GM21529 (cell line): ENCODE measurements around the gene ZNF526.
A peak's percentile ranks its signal among the peaks of the same experiment; 100 is the strongest.

Experiments used
- ATAC-seq: cut with Tn5 transposase; IDR thresholded peaks from one replicate; pipeline ENCODE4 v1.9.1; 2021; ENCODE audit not compliant: unreplicated experiment

Gene ZNF526, protein sequence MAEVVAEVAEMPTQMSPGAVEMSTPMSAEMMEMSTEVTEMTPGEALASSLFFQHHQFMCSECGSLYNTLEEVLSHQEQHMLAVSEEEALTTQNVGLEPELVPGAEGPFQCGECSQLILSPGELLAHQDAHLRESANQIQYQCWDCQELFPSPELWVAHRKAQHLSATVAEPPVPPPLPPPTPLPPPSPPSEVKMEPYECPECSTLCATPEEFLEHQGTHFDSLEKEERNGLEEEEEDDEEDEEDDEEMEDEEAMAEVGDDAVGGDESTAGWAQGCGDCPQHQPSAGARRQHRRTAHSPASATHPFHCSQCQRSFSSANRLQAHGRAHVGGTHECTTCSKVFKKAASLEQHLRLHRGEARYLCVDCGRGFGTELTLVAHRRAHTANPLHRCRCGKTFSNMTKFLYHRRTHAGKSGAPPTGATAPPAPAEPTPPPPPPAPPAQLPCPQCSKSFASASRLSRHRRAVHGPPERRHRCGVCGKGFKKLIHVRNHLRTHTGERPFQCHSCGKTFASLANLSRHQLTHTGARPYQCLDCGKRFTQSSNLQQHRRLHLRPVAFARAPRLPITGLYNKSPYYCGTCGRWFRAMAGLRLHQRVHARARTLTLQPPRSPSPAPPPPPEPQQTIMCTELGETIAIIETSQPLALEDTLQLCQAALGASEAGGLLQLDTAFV

DNA sequence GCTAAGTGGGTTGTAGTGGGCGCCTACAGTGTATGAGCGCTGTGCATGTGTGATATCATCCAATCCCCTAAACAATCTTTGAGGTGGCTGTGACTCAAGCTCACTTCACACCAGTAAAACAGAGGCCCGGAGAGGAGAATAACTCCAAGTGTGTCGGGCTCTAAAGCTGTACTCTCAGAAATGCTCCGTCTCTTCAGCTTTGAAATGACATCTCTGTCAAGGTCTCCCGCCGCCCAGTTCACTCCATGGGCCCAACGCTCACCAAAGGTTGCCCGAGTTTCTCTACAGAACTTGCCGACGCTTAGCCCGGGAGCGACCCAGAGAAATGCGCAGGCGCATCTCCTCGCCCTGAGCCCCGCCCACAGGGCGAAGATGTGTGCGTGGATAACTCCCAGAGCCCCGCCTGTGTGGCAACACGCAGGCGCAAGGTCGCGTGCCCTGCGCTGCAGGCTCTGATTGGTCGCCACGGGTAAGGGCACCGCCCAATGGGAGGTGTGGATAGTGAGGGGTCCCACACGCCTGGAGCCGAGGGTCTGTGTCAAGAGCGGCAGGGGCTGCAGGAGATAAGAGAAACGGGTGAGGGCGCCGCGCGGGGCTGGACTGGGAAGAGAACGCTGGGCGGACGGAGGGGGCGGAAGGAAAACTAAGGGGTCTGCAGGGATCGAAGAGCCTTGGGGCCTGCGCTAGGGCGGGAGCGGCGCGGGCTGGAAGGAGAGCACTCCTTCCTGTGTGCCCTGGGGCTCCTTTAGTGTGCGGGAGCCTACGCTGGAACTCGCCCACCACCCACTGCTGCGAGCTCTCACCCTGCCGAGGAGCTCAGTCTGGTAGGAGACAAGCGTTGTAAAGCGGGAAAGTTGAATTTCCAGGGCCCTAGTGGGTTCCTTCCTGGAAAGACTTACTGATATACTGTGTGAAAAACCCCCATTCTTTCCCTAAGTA is at the start of gene ZNF526:
TSS of gene ZNF526 (plus strand) at position 501 of the 939 bp plus-strand sequence. CDS start 4,092 bp downstream, outside the sequence.
- ATAC-seq, result peak; percentile 66

GRCh38 chr19:42170715-42171114 is 49.4 kb upstream of the ZNF526 start:
- ATAC-seq, result no peak

DNA sequence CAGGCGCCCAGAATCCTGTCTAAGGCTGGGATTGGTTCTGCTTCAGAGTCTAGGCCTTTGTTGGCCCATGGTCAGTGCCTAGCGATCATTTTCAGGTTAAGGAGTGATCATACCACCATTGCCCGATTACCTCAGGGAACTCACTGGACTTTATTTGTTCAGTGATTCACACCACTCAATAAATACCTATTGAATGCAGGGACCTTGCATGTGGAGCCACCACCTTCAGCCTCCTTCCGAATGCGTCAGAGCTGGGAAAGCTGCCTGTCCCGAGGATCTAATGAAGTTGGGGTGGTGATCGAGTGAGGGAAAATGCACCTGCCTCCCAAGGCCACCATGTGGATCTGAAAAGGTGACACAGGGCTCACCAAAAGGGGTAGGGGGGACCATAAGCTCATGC is 47.9 kb upstream of the ZNF526 start:
- ATAC-seq, result no peak

- ATAC-seq, result no peak
These were observed 46.4 kb upstream of the ZNF526 start for GRCh38 chr19:42173695-42174094.

GRCh38 chr19:42174188-42174587 is 45.9 kb upstream of the ZNF526 start:
- ATAC-seq, result no peak

DNA sequence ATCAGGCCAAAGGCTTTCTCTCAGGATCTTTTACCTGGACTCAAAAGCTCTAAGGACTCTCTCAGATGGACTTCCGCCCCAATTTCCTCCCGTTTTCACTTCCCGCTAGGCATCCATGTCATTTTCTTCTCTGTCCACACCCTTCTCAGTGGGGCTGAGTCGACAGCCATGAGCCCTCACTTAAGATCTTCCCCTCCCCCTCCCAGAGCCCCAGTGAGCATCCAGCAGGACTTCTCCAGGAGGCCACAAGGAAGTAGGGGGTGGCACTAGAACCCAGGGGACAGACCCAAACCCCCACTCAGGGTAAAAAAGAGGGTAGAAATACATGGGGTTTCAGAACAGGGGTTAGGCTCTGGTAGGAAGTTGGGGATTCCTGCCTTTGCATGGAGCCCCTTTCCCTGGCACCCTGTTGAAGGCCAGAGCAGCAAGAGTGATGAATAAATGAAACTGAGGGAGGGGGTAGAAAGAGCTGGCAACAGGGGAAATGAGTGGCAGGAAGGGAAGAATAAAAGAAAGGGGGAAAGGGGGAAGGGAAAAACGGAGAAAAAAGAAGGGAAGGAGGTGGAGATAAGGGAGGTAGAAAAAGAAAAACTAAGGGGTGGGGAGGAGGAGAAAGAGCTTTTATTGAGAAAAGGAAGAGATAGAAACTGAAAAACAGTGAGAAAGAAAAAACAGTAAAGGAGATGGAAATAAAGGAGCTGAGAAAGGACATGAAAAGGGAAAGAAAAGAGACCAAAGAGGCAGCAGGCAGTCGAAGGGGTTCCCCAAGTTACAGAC is 45.0 kb upstream of the ZNF526 start:
- no peak for ATAC-seq

GRCh38 chr19:42175952-42176648 is 44.0 kb upstream of the ZNF526 start:
- no peak for ATAC-seq

- ATAC-seq, result no peak
These were observed 43.5 kb upstream of the ZNF526 start for GRCh38 chr19:42176649-42176989.

- no peak for ATAC-seq
These were observed 43.0 kb upstream of the ZNF526 start for GRCh38 chr19:42176990-42177685.

DNA sequence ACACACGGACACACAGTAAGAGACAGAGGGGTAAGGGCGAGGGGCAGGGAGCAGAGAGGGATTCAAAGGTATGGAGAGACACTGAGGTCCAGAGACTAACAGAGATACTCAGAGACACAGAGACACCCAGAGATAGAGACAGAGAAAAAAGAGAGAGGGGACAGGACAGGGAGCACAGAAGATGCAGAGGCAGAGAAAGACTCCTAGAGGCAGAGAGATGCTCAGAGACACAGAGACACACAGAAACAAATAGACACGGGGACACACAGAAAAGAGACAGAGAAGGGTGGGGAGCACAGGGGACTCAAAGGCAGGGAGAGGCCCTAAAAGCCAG is 42.5 kb upstream of the ZNF526 start:
- ATAC-seq, result no peak

DNA sequence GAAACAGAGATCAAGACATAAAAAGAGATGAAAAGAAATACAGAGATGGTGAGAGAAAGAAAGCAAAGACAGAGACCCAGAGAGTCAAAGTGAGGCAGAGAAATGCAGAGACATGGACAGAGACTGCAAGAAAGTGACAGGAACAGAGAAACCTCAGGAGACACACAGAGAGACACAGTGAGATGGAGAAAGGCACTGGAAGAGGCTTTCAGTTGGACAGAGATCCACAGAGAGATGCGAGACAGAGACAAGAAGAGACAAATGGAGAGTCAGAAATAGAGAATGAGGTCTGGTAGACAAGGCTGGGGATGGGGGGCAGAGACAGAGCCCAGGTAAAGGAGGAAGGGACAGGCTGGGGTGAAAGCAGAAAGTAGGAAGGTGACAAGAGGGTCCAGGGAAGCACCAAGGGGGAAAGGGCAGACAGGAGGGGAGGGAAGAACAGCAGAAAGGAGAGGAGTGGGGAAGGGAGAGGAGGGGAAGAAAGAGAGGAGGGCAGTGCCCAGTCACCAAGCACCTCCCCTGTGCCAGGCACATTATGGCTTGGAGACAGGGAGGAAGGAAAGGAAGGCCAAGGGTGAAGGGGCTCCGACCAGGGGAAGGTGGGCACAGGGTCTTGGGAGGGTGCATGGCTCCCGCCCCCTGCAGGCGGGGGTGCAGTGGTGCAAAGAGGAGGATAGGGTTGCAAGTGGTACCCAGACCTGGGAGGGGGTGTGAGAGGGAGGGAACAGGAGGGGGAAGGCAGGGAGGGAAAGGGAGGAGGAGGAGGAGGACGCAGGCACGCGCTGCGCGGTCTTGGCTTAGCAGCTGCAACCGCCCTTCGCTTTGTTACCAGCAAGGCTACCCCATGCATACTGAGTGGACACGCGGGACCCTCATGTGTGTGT is 41.1 kb upstream of the ZNF526 start:
- ATAC-seq, result no peak

- ATAC-seq, result no peak
These were observed 35.7 kb upstream of the ZNF526 start for GRCh38 chr19:42184401-42184861.

GRCh38 chr19:42185277-42185676 is 34.8 kb upstream of the ZNF526 start:
- ATAC-seq, result no peak

- ATAC-seq, result no peak
These were observed 31.4 kb upstream of the ZNF526 start for GRCh38 chr19:42188665-42189064.

- ATAC-seq, result no peak
These were observed 31.0 kb upstream of the ZNF526 start for GRCh38 chr19:42189133-42189532.

DNA sequence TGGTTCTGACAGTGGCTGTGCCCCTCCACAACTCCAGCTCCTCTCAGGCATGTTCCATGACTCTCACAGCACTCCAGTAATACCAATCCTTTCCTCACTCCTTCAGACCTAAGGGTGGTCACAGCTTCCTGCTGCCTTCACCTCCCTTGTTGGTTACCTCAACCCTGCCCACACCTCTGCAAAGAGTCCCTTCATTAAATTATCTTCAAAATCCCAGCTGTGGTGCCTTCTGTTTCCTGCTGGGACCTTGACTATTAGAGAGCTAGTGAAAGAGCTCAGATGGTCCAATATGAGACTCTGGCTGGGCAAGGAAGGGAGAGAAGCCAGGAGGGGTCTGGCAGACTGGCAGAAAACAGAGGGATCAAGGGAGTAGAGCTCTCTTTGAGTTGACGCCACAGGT is 28.8 kb upstream of the ZNF526 start:
- ATAC-seq, result no peak

- no peak for ATAC-seq
These were observed 28.3 kb upstream of the ZNF526 start for GRCh38 chr19:42191855-42192254.

DNA sequence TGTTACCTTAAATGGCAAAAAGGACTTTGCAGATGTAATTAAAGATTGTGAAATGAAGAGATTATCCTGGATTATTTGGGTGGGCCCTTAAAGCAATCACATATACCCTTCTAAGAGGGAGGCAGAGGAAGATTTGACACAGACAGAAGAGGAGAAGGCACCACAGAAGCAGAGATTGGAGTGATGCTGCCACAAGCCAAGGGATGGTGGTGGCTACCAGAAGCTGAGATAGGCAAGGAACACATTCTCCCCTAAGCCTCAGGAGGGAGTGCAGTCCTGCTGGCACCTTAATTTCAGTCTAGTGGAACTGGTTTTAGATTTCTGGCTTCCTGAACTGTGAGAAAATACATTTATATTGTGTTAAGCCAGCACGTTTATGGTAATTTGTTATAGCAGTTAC is 26.8 kb upstream of the ZNF526 start:
- ATAC-seq, result no peak

GRCh38 chr19:42193706-42194105 is 26.4 kb upstream of the ZNF526 start:
- no peak for ATAC-seq
